ENCODE data around the gene HNRNPUL1. TPM values are rescaled to one million over a fixed set of nuclear protein-coding genes. Genes with fewer than 3 reads are reported as not detected.

Gene HNRNPUL1
- total and polyA plus RNA-seq, 2 of the 8 experiments (the other 6 are each of a cell fraction or from before 2014, with no cell fraction given) = 99.5 to 264 TPM

DNA sequence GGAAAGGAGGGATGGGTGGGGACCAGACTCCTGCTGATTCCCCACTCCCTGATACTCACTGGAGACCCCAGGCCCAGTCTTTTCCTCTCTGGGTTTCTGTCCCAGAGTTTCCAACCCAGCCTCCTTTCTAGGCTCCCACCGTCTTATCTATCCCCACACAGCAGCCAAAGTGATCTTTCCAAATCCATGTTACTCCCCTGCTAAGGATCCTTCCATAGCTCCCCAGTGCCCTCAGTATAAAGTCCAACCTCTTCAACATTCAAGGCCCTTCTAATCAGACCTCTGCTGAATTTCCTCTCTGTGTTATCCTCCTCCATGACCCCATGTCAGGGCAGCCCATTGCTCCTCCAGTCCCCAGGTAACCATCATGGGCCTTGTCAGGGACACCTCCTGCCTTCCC is 90.9 kb downstream of the HNRNPUL1 start (continued):
- TF ChIP-seq, protein P1, sequence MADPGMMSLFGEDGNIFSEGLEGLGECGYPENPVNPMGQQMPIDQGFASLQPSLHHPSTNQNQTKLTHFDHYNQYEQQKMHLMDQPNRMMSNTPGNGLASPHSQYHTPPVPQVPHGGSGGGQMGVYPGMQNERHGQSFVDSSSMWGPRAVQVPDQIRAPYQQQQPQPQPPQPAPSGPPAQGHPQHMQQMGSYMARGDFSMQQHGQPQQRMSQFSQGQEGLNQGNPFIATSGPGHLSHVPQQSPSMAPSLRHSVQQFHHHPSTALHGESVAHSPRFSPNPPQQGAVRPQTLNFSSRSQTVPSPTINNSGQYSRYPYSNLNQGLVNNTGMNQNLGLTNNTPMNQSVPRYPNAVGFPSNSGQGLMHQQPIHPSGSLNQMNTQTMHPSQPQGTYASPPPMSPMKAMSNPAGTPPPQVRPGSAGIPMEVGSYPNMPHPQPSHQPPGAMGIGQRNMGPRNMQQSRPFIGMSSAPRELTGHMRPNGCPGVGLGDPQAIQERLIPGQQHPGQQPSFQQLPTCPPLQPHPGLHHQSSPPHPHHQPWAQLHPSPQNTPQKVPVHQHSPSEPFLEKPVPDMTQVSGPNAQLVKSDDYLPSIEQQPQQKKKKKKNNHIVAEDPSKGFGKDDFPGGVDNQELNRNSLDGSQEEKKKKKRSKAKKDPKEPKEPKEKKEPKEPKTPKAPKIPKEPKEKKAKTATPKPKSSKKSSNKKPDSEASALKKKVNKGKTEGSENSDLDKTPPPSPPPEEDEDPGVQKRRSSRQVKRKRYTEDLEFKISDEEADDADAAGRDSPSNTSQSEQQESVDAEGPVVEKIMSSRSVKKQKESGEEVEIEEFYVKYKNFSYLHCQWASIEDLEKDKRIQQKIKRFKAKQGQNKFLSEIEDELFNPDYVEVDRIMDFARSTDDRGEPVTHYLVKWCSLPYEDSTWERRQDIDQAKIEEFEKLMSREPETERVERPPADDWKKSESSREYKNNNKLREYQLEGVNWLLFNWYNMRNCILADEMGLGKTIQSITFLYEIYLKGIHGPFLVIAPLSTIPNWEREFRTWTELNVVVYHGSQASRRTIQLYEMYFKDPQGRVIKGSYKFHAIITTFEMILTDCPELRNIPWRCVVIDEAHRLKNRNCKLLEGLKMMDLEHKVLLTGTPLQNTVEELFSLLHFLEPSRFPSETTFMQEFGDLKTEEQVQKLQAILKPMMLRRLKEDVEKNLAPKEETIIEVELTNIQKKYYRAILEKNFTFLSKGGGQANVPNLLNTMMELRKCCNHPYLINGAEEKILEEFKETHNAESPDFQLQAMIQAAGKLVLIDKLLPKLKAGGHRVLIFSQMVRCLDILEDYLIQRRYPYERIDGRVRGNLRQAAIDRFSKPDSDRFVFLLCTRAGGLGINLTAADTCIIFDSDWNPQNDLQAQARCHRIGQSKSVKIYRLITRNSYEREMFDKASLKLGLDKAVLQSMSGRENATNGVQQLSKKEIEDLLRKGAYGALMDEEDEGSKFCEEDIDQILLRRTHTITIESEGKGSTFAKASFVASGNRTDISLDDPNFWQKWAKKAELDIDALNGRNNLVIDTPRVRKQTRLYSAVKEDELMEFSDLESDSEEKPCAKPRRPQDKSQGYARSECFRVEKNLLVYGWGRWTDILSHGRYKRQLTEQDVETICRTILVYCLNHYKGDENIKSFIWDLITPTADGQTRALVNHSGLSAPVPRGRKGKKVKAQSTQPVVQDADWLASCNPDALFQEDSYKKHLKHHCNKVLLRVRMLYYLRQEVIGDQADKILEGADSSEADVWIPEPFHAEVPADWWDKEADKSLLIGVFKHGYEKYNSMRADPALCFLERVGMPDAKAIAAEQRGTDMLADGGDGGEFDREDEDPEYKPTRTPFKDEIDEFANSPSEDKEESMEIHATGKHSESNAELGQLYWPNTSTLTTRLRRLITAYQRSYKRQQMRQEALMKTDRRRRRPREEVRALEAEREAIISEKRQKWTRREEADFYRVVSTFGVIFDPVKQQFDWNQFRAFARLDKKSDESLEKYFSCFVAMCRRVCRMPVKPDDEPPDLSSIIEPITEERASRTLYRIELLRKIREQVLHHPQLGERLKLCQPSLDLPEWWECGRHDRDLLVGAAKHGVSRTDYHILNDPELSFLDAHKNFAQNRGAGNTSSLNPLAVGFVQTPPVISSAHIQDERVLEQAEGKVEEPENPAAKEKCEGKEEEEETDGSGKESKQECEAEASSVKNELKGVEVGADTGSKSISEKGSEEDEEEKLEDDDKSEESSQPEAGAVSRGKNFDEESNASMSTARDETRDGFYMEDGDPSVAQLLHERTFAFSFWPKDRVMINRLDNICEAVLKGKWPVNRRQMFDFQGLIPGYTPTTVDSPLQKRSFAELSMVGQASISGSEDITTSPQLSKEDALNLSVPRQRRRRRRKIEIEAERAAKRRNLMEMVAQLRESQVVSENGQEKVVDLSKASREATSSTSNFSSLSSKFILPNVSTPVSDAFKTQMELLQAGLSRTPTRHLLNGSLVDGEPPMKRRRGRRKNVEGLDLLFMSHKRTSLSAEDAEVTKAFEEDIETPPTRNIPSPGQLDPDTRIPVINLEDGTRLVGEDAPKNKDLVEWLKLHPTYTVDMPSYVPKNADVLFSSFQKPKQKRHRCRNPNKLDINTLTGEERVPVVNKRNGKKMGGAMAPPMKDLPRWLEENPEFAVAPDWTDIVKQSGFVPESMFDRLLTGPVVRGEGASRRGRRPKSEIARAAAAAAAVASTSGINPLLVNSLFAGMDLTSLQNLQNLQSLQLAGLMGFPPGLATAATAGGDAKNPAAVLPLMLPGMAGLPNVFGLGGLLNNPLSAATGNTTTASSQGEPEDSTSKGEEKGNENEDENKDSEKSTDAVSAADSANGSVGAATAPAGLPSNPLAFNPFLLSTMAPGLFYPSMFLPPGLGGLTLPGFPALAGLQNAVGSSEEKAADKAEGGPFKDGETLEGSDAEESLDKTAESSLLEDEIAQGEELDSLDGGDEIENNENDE (IDR thresholded peaks at IDR 0.05; ENCODE audit: insufficient replicate concordance, low read length) = no peak
- TF ChIP-seq TAF1 (IDR thresholded peaks at IDR 0.05; ENCODE audit: low read depth, low read length) = no peak
- TF ChIP-seq ZNF274 (IDR thresholded peaks at IDR 0.05; ENCODE audit: borderline replicate concordance, extremely low read depth, low read length) = no peak
- no peak for TF ChIP-seq HDAC6 (IDR thresholded peaks at IDR 0.05; ENCODE audit: low read depth, low read length)
- no peak for TF ChIP-seq KDM1A (IDR thresholded peaks at IDR 0.05; ENCODE audit: borderline replicate concordance, low read length)
- TF ChIP-seq POU5F1 (IDR thresholded peaks at IDR 0.05; ENCODE audit: low read depth, low read length) = no peak
- no peak for TF ChIP-seq JUND (IDR thresholded peaks at IDR 0.05; ENCODE audit: low read length)
- no peak for TF ChIP-seq POLR2AphosphoS5 (IDR thresholded peaks at IDR 0.05; ENCODE audit: low read depth, low read length)
- TF ChIP-seq E2F6 (IDR thresholded peaks at IDR 0.05) = no peak
- TF ChIP-seq SAP30 (IDR thresholded peaks at IDR 0.05; ENCODE audit: insufficient read depth, insufficient replicate concordance, low read length) = no peak
